SKM-1 (cell line): ENCODE results near the gene SST.
A peak's percentile ranks its signal among the peaks of the same experiment; 100 is the strongest.
"Not testable (repeated sequence)": the region's sequence is repeated elsewhere in the genome, so short reads cannot be mapped to it uniquely, and the experiment has no call there.

ENCODE experiments used
- DNase-seq: peaks from one replicate; lab custom pipeline; 2025; ENCODE audit not compliant: unreplicated experiment; lab: John Stamatoyannopoulos, UW

Gene SST

DNA sequence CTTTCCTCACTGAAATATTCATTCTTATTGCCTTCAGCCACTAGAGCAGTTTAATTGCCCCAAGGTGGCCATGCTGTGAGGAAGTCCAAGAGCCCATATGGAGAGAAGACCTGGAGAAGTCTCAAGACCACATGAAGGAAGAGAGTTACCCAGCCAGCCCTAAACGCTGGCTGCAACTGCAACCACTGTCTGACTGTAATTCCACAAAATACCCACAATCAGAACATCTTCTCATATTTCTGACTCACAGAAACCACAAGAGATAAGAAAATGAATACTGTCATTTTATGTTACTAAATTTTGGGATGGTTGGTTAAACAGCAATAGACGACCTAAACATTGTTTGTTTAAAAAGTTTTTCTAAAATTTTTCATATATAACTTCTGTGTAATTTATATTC, 14.7 kb upstream of the SST start:
- DNase-seq, result no peak

GRCh38 chr3:187684444-187684843, 14.2 kb upstream of the SST start:
- no peak for DNase-seq

- DNase-seq, result not testable (repeated sequence)
Measured at GRCh38 chr3:187681756-187682155, 11.6 kb upstream of the SST start.

DNA sequence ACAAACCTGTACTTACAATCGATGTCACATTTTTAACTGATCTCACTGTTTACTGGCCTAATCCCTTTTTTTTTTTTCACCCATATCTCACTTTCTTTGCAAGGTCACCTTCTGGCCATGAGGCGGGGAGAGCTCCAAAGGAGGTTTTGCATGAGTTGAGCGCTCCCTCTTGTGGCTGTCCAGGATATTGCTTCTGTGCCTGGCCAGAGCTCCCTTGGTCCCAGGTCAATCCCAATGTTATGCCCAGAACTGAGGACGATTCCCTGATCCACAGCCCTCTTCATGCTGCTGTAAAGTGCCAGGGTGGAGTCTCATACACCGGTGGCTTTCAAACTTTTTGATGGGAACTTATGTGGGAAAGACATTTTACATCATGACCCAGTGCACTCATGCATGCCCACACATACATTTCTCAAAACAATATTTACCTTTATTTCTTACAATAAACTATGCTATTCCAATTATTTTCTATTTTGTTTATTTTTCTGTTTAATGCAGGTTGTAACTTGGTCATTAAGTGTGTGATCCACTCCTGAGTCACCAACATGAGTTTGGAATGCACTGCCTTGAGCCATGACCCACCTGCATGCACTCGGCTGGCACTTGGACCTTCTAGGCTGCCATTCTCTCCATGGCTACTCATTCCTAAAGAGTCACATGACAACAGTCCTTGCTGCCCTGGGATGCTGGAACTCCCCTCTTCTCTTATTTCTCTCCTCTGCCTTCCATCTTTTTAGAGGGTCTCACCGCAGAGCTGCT, 9.6 kb upstream of the SST start:
- peak; percentile 46 for DNase-seq

- peak; percentile 41 for DNase-seq
Measured at GRCh38 chr3:187678726-187679268, 8.6 kb upstream of the SST start.

GRCh38 chr3:187677604-187678003, 7.4 kb upstream of the SST start:
- no peak for DNase-seq

GRCh38 chr3:187673012-187673411, 2.8 kb upstream of the SST start:
- DNase-seq, result no peak

DNA sequence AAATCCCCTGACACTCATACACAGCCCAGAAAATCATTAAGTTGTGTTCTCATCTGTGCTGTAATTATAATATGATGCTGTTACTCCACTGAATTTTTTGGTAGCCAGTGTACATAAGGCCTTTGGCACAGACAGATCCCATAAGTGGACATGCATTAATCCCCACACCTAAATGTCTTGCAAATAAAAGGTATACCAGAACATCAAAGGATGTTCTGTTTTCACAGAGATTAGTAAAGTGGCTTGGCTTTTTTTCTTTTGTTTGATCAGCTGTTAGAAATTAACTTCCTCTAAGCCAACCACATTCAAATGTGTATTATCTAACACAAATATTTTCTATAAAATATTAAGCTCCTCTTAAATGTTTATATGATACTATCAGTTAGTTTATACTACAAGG, 2.7 kb downstream of the SST start:
- DNase-seq, result no peak

DNA sequence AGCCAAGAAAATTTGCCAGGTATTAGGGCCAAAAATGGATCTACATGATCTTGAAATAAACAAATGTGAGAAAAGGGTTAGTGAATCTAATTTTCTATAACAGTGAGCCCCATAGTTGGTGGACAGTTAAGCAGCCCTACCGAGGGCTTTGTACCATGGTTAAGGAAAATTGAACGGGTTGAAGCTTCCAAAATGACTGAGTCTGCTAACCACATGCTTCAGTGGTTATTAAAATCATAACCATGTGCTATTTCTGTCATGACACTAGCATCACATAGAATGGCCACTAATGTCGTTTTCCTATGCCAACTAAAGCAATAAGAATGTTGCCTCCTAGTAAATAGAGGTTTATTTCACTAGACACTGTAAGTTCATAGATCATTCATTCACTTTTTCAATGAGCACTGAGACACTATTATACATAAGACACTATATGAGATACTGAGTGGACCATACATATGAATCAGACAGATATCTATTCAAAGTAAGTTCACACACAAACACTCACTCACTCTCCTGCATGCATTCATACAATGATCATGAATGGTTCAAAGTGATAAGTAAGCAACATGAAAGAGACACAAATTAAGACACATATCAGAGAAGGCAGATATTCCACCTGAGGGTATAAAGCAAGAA, 4.3 kb downstream of the SST start:
- no peak for DNase-seq

GRCh38 chr3:187665010-187665409, 5.2 kb downstream of the SST start:
- no peak for DNase-seq

DNA sequence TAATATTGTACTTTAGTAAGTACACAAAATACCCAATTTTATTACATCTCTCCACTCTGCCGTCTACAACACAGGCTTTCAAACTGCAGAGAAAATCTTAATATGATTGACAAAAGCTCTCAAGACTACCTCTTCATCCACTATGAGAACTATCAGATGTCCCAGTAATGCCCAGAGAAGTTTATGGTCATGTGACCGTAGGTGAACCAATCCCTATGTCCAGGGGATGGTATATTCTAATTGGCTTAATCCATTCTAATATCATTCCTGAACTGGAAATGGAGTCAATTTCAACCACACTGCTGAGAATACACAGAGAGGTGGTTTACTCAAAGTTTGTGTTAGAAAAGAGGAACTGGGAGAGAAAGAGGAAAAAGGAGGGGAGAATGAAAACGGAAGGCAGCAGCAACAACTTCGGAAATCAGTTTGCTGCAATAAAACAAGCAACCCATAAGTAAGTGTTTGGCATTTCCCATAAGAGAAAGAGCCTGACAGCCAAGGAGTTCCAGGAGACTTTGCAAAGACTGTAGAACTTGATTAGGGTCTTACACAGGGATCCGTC, 7.3 kb downstream of the SST start:
- DNase-seq, result peak; percentile 24

GRCh38 chr3:187661267-187661666, 8.9 kb downstream of the SST start:
- no peak for DNase-seq

- no peak for DNase-seq
Measured at GRCh38 chr3:187651282-187651681, 18.9 kb downstream of the SST start.

GRCh38 chr3:187648177-187648576, 22.0 kb downstream of the SST start:
- no peak for DNase-seq

DNA sequence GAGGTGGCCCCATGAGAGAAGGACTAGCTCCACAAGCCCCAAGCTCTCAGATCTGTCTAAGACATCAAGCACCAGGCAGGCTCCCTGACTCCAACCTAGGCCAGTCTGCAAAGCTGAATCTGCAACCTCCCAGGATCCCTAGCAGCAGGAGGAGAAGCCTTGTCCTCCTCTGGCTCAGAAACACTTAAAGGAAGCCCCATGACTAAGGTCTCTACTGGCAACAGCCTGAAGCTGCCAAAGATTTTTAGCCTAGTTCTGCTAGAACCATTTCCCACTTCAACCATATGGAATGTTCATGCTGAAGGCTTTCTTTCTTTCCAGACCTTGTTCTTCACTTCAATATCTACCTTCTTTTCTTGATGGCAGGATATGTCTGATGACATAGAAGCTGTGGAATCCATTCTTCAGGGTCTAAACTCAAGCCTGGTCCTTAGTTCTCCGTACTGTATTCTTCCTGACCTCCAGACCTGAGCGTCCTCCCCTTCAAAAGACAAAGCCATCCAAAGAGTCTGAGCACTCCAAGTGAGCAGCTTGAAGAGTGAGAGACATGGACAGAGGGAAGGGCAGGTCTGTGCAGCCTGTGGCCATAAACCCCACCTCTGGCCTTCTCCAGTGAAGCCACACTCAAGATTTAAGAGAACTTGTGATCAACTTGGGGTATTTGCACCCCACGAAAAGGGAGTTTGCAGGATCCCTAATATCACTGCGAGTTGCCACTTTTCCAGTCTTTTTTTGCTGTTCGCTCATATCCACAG, 23.1 kb downstream of the SST start:
- DNase-seq, result no peak

GRCh38 chr3:187645379-187645778, 24.8 kb downstream of the SST start:
- DNase-seq, result not testable (repeated sequence)

DNA sequence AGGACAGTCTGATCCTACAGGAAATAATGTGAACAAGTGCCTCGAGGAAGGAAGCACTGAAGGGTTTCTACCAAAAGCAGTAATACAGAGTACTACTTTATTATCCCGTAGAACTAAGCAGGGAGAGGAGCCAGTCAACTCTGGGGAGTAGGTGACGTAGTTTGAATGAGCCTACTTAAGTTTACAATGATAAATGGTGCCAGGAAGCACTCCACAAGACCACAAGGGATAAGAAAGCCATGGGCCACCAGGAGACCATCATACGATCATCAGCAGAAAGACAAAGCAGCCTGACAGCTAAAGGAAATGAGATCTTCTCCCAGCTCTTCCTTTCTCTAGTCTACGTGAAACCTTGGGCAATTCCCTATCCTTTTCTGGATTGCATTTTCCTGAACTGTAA, 27.3 kb downstream of the SST start:
- DNase-seq, result no peak

DNA sequence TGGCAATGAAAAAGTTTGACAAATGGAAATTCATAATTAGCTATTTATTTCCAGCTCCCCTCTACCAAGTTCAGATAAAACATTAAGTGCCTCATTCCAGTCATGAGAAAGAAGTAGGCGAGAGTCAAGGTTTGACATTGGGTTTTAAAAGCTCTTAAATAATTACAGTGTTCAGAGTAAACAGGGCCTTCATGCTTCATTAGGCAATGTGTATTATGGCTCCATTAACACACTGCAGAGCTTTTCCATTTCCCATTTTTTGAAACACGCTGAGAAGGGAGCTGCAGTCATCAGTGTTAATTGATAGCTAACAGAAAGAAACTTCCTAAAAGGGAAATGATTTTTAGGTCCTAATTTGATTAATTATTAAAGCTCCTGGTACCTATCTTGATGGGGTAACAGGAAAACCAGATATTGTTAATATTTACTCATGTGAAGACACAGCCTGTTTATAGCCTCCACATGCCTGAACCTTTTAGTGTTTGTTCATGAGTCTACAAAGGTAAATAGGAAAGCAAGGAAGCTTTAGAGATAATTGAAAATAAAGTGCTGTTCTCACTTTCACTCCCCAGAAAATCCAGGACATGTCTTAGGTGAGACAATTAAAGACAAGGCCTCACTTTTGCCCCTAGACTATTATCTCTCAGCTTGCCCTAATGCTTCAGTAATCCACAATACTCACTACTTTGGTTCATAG, 28.7 kb downstream of the SST start:
- no peak for DNase-seq

DNA sequence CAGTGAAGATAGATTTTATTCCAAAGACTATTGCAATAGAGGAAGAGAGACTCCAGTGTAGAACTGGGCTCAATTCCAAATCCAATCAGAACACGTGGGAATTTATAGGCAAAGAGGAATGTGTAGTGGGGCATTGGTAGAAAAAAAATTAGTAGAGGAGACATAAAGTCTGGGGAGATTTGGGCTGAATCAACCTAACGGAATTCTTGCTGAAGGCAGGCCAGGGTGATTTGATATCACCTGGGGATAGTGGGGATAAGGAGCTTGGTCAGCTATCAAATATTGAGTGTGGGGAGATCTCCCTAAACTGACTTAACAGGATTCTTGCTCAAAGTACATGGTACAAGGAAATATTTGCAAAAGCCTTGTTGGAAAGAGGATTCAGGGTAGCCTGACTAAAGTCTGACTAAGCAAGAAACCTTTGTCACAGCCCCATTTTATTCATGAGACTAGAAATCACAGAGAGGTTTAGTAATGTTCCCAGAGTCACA, 29.6 kb downstream of the SST start:
- DNase-seq, result no peak

DNA sequence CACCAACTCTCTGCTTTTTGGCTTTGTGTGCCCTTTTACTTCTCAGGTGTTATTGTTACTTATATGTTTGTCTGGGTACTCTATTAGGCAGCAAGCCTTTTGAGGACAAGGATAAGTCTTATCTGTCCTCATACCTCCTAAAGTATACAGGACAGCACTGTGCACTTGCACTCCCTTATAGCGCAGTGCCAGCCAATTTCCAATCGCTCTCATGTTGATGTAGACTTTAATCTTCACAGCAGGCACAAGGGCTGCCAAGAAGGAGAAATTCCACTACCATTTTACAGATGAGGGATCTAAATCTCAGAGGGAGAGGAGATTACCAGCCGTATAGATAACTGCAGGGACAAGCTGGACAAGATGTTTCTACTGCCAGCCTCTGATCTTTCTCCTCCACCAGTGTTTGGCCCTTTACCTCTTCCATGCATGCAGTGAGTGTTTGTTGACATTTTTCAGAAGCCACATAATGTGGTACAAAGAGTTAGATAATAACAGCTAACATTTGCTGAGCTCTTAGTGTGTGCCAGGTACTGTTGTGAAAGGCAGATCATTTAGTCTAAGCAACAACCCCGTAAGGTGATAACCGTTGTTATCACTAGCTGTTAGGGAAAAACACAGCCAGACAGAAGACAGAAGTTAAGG, 30.1 kb downstream of the SST start:
- no peak for DNase-seq
